ENCODE data around the gene GHSR.

DNA sequence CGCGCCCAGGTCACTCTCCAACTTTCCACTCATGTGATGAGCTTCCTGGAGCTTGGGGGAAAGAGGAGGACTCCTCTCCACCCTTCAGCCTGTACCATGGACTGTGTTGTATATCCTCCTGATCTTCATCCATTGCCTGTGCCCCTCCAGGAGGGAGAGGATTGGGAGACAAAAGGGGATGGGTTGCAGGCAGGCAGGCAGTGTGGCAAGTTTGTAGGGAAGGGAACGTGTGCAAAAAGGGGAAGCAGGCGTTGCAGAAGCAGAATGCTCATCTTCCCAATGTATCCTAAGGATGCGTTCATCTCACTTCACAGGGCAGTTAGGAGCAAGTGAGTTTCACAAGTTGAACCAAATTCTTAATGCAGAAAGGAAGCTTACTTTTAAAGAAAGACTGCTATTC, 28.1 kb upstream of the GHSR start:
- TF ChIP-seq, protein P1, sequence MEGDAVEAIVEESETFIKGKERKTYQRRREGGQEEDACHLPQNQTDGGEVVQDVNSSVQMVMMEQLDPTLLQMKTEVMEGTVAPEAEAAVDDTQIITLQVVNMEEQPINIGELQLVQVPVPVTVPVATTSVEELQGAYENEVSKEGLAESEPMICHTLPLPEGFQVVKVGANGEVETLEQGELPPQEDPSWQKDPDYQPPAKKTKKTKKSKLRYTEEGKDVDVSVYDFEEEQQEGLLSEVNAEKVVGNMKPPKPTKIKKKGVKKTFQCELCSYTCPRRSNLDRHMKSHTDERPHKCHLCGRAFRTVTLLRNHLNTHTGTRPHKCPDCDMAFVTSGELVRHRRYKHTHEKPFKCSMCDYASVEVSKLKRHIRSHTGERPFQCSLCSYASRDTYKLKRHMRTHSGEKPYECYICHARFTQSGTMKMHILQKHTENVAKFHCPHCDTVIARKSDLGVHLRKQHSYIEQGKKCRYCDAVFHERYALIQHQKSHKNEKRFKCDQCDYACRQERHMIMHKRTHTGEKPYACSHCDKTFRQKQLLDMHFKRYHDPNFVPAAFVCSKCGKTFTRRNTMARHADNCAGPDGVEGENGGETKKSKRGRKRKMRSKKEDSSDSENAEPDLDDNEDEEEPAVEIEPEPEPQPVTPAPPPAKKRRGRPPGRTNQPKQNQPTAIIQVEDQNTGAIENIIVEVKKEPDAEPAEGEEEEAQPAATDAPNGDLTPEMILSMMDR (IDR thresholded peaks at IDR 0.05; ENCODE audit: insufficient read depth, low read length, poor library complexity, severe bottlenecking), result no peak
- TF ChIP-seq EZH2phosphoT487 (conservative IDR thresholded peaks at IDR 0.05; ENCODE audit: low read length), result no peak
